HEK293T (cell line): Measurements from ENCODE around the gene MEOX1.

Experiments
- BHLHE40 ChIP-seq: fragments of 450-650 bp; IDR thresholded peaks from 2 replicates; pipeline ENCODE4 v1.6.1; 2016; ENCODE audit warnings: mild to moderate bottlenecking, moderate library complexity, borderline replicate concordance
- CTBP1 ChIP-seq: fragments of 450-650 bp; IDR thresholded peaks from 2 replicates; pipeline ENCODE4 v1.6.1; 2016; ENCODE audit warnings: borderline replicate concordance
- ELF4 ChIP-seq: fragments of 450-650 bp; IDR thresholded peaks from 2 replicates; pipeline ENCODE4 v1.6.1; 2017; ENCODE audit warnings: antibody characterized with exemption
- FOXK2 ChIP-seq: fragments of 450-650 bp; IDR thresholded peaks from 2 replicates; pipeline ENCODE4 v1.6.1; 2016; ENCODE audit warnings: mild to moderate bottlenecking
- FOXM1 ChIP-seq: fragments of 450-650 bp; IDR thresholded peaks from 2 replicates; pipeline ENCODE4 v1.6.1; 2017; ENCODE audit warnings: mild to moderate bottlenecking, borderline replicate concordance
- HDGF ChIP-seq: fragments of 450-650 bp; IDR thresholded peaks from 2 replicates; pipeline ENCODE4 v1.6.1; 2017; ENCODE audit warnings: antibody characterized with exemption, borderline replicate concordance
- L3MBTL2 ChIP-seq: fragments of 450-650 bp; conservative IDR thresholded peaks from 2 replicates; pipeline ENCODE4 v1.6.1; 2016; ENCODE audit warnings: mild to moderate bottlenecking
- NFRKB ChIP-seq: fragments of 450-650 bp; IDR thresholded peaks from 2 replicates; pipeline ENCODE4 v1.6.1; 2016; ENCODE audit warnings: mild to moderate bottlenecking, moderate library complexity
- PKNOX1 ChIP-seq: fragments of 450-650 bp; IDR thresholded peaks from 2 replicates; pipeline ENCODE4 v1.6.1; 2016
- SP1 ChIP-seq: fragments of 450-650 bp; IDR thresholded peaks from 2 replicates; pipeline ENCODE4 v1.6.1; 2017
- SUZ12 ChIP-seq: fragments of 450-650 bp; IDR thresholded peaks from 2 replicates; pipeline ENCODE4 v1.6.1; 2016; ENCODE audit warnings: mild to moderate bottlenecking
- TARDBP ChIP-seq: fragments of 450-650 bp; IDR thresholded peaks from 2 replicates; pipeline ENCODE4 v1.6.1; 2016
- ZNF384 ChIP-seq: fragments of 450-650 bp; IDR thresholded peaks from 2 replicates; pipeline ENCODE4 v1.6.1; 2016

DNA sequence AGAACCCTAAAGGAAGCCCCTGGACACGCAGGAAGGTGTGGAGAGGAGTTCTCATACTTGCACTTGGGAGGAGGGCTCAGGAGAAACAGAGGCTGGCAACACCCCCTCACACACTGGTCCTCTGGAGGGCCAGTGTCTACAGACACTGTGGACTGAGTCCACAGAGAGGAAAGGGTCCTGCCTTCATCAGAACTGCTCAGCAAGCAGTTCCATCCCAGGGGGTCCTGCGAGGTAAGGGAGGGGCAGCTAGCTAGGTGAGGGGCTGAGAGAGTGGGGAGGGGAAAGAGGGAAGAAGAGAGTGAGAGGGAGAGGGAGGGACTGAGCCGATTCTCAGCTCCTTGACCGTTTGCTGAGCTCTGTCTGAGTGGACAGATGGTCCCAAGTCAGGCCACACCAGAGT is 17.7 kb upstream of the MEOX1 start:
- TF ChIP-seq SP1: no peak
- no peak for TF ChIP-seq FOXM1
- TF ChIP-seq SUZ12: no peak
- TF ChIP-seq PKNOX1: no peak
- no peak for TF ChIP-seq FOXK2
- TF ChIP-seq ELF4: no peak
- no peak for TF ChIP-seq BHLHE40
- no peak for TF ChIP-seq L3MBTL2
- TF ChIP-seq ZNF384: no peak
- TF ChIP-seq CTBP1: no peak
- TF ChIP-seq HDGF: no peak
- TF ChIP-seq NFRKB: no peak
- TF ChIP-seq TARDBP: no peak
